GM21717 (cell line): Measurements from ENCODE around the gene POU3F4.
A peak's percentile ranks its signal among the peaks of the same experiment; 100 is the strongest.

Experiments
- ATAC-seq: cut with Tn5 transposase; IDR thresholded peaks from one replicate; pipeline ENCODE4 v1.9.1; 2021; ENCODE audit warnings: mild to moderate bottlenecking, moderate library complexity; ENCODE audit not compliant: unreplicated experiment

The POU3F4 gene

GRCh38 chrX:83508006-83508405 is at the start of gene POU3F4:
TSS of gene POU3F4 (plus strand) at chrX:83508290. CDS start at chrX:83508325, 35 bp downstream.
- no peak for ATAC-seq

GRCh38 chrX:83469551-83469950 is 38.5 kb upstream of the POU3F4 start:
- peak; percentile 92 for ATAC-seq

- no peak for ATAC-seq
Measured at GRCh38 chrX:83495898-83496297, 12.2 kb upstream of the POU3F4 start.

GRCh38 chrX:83501003-83501402 is 7.1 kb upstream of the POU3F4 start:
- no peak for ATAC-seq

- ATAC-seq: no peak
Measured at GRCh38 chrX:83501530-83501929, 6.6 kb upstream of the POU3F4 start.

GRCh38 chrX:83504721-83505479 is 3.2 kb upstream of the POU3F4 start:
- no peak for ATAC-seq

- no peak for ATAC-seq
Measured at GRCh38 chrX:83508526-83509253, 600 bp downstream of the POU3F4 start.

- no peak for ATAC-seq
Measured at GRCh38 chrX:83509254-83509801, 1.2 kb downstream of the POU3F4 start.

- no peak for ATAC-seq
Measured at GRCh38 chrX:83510510-83511062, 2.5 kb downstream of the POU3F4 start.

- no peak for ATAC-seq
Measured at GRCh38 chrX:83511208-83511607, 3.1 kb downstream of the POU3F4 start.

- no peak for ATAC-seq
Measured at GRCh38 chrX:83512111-83512510, 4.0 kb downstream of the POU3F4 start.

- ATAC-seq: no peak
Measured at GRCh38 chrX:83516597-83516996, 8.5 kb downstream of the POU3F4 start.

- ATAC-seq: no peak
Measured at GRCh38 chrX:83521905-83522304, 13.8 kb downstream of the POU3F4 start.

GRCh38 chrX:83529950-83530349 is 21.9 kb downstream of the POU3F4 start:
- ATAC-seq: no peak

GRCh38 chrX:83535417-83536196 is 27.5 kb downstream of the POU3F4 start:
- ATAC-seq: peak; percentile 80
